Fibroblast of gingiva (primary cell): ENCODE results near the gene FMO5.
A peak's percentile ranks its signal among the peaks of the same experiment; 100 is the strongest.
"Not testable (repeated sequence)": the region's sequence is repeated elsewhere in the genome, so short reads cannot be mapped to it uniquely, and the experiment has no call there.

Experiments used
- DNase-seq: peaks from one replicate; pipeline ENCODE4 v3.0.0-alpha.2; 2011; ENCODE audit warnings: low read depth

Gene FMO5

GRCh38 chr1:147207192-147207591 is 17.9 kb downstream of the FMO5 start:
- DNase-seq = no peak

- no peak for DNase-seq
Measured at GRCh38 chr1:147204080-147204479, 21.1 kb downstream of the FMO5 start.

- no peak for DNase-seq
Measured at GRCh38 chr1:147202576-147202975, 22.6 kb downstream of the FMO5 start.

GRCh38 chr1:147201786-147202185 is 23.4 kb downstream of the FMO5 start:
- DNase-seq = no peak

- no peak for DNase-seq
Measured at GRCh38 chr1:147201276-147201675, 23.9 kb downstream of the FMO5 start.

GRCh38 chr1:147197324-147197723 is 27.8 kb downstream of the FMO5 start:
- not testable (repeated sequence) for DNase-seq

GRCh38 chr1:147189514-147189913 is 35.6 kb downstream of the FMO5 start:
- no peak for DNase-seq

- DNase-seq = no peak
Measured at GRCh38 chr1:147185432-147185831, 39.7 kb downstream of the FMO5 start.

- peak; percentile 63 for DNase-seq
Measured at GRCh38 chr1:147177611-147178380, 47.3 kb downstream of the FMO5 start.

GRCh38 chr1:147172168-147173016 is 52.7 kb downstream of the FMO5 start, which contains the start of gene PRKAB2:
PRKAB2 (minus strand) TSS chr1:147172470; CDS start chr1:147172144, 326 bp downstream.
- peak; percentile 98 for DNase-seq

GRCh38 chr1:147171399-147172167 is 53.6 kb downstream of the FMO5 start:
- DNase-seq = no peak

- no peak for DNase-seq
Measured at GRCh38 chr1:147169840-147170674, 55.1 kb downstream of the FMO5 start.

GRCh38 chr1:147169171-147169570 is 56.0 kb downstream of the FMO5 start:
- no peak for DNase-seq

GRCh38 chr1:147168626-147169058 is 56.5 kb downstream of the FMO5 start:
- no peak for DNase-seq

GRCh38 chr1:147167365-147167764 is 57.8 kb downstream of the FMO5 start:
- DNase-seq = peak; percentile 93

- DNase-seq = no peak
Measured at GRCh38 chr1:147163019-147163418, 62.1 kb downstream of the FMO5 start.

GRCh38 chr1:147162093-147162492 is 63.0 kb downstream of the FMO5 start:
- DNase-seq = no peak

- peak; percentile 25 for DNase-seq
Measured at GRCh38 chr1:147157116-147157515, 68.0 kb downstream of the FMO5 start.

GRCh38 chr1:147156642-147157041 is 68.5 kb downstream of the FMO5 start:
- no peak for DNase-seq

GRCh38 chr1:147152772-147153171 is 72.4 kb downstream of the FMO5 start:
- no peak for DNase-seq

- no peak for DNase-seq
Measured at GRCh38 chr1:147151244-147151643, 73.9 kb downstream of the FMO5 start.
